ENCODE data around the gene BANP.

Gene BANP

DNA sequence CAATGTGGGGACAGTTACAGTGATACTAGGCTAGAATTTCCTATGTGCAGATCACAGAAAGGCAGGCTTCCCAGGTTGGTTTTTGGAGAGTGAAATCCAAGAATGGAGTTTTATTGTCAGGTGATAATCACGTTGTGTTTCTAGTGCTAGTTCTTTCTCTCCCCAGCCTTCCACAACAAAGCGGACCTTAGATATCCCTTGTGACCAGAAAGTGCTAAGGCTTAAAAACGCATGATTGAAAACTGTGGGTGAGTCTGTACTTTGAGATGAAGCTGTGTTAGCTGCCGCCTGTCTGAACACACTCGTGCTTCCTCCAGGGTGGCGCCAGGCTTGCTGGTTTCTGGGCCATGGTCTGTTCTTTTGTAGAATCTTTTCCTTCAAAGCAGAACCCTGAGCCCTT lies 52.1 kb downstream of the BANP start:
- H3K36me3 Mint-ChIP-seq (ENCODE audit: low read depth) = peaks cover 43% of the 10 kb centered on the region
- H3K9me3 Mint-ChIP-seq = no peaks in the 10 kb centered on the region
- H3K27me3 Mint-ChIP-seq (ENCODE audit: low read depth) = no peaks in the 10 kb centered on the region
- H3K4me3 Mint-ChIP-seq = no peak overlapping the region
- TF ChIP-seq CTCF (IDR thresholded peaks at IDR 0.05; ENCODE audit: unreplicated experiment in 3 of 3) = no peak
- peaks cover 13% of the 10 kb centered on the region for H3K4me1 Mint-ChIP-seq
- no peak overlapping the region for H3K27ac Mint-ChIP-seq

- Mint-ChIP-seq H3K27me3 (ENCODE audit: low read depth) (no peaks in the 10 kb centered on the region), H3K36me3 (ENCODE audit: low read depth) (peaks cover 44% of the 10 kb centered on the region), H3K4me1 (peaks cover 14% of the 10 kb centered on the region), H3K27ac (no peak overlapping the region), H3K9me3 (no peaks in the 10 kb centered on the region), H3K4me3 (no peak overlapping the region)
- no peak for TF ChIP-seq CTCF (IDR thresholded peaks at IDR 0.05; ENCODE audit: unreplicated experiment in 3 of 3)
These were observed 52.5 kb downstream of the BANP start for GRCh38 chr16:88003736-88004135.

GRCh38 chr16:88004391-88004790 lies 53.2 kb downstream of the BANP start:
- Mint-ChIP-seq H3K36me3 (ENCODE audit: low read depth) (peaks cover 50% of the 10 kb centered on the region), H3K4me3 (no peak overlapping the region), H3K9me3 (no peaks in the 10 kb centered on the region), H3K27ac (peak overlapping the region in 1 of 3 experiments; percentile 46), H3K27me3 (ENCODE audit: low read depth) (no peaks in the 10 kb centered on the region), H3K4me1 (peaks cover 19% of the 10 kb centered on the region)
- no peak for TF ChIP-seq CTCF (IDR thresholded peaks at IDR 0.05; ENCODE audit: unreplicated experiment in 3 of 3)

DNA sequence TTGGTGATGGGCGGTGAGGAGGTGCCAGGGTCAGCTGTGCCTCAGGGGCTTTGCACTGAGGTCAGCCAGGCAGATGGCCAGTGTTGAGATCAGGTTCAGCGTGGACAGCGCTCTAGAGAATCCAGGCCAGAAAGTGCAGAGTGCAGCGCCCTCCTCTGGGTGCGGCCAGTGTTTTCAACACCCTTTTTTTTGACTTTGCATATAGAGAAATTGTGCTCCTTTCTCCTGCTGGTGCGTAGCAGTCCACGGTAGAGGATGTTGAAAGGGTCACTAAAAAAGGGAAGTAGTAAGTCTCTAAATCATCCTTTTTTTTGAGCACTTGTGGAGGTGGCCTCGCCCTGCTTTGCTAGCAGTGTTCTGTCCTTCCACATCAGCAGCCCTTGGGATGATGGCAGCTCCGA lies 53.9 kb downstream of the BANP start:
- H3K36me3 Mint-ChIP-seq (ENCODE audit: low read depth) = peaks cover 58% of the 10 kb centered on the region
- H3K9me3 Mint-ChIP-seq = no peaks in the 10 kb centered on the region
- peak overlapping the region in 1 of 3 experiments; percentile 46 for H3K27ac Mint-ChIP-seq
- no peaks in the 10 kb centered on the region for H3K27me3 Mint-ChIP-seq (ENCODE audit: low read depth)
- no peak overlapping the region for H3K4me3 Mint-ChIP-seq
- peak in 2 of 3 experiments; percentile 17 to 42 for TF ChIP-seq CTCF (IDR thresholded peaks at IDR 0.05; ENCODE audit: unreplicated experiment in 3 of 3)
- peaks cover 25% of the 10 kb centered on the region for H3K4me1 Mint-ChIP-seq

DNA sequence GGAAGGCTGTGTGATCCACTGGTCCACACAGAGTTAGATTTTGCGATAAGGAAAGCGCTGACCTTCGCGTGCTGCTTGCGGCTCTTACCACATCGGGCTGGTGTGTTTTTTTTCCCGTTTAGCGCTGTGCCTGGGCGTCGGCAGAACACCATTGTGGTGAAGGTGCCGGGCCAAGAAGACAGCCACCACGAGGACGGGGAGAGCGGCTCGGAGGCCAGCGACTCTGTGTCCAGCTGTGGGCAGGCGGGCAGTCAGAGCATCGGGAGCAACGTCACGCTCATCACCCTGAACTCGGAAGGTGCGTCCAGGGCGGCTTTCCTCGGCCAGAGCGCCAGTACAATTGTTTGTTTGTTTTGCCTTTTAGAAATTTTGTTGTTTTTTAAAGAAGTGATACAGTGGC lies 54.7 kb downstream of the BANP start:
- H3K4me1 Mint-ChIP-seq = peaks cover 30% of the 10 kb centered on the region
- TF ChIP-seq CTCF (IDR thresholded peaks at IDR 0.05; ENCODE audit: unreplicated experiment in 3 of 3) = no peak
- no peaks in the 10 kb centered on the region for H3K27me3 Mint-ChIP-seq (ENCODE audit: low read depth)
- peaks cover 64% of the 10 kb centered on the region for H3K36me3 Mint-ChIP-seq (ENCODE audit: low read depth)
- H3K4me3 Mint-ChIP-seq = no peak overlapping the region
- no peaks in the 10 kb centered on the region for H3K9me3 Mint-ChIP-seq
- H3K27ac Mint-ChIP-seq = no peak overlapping the region

DNA sequence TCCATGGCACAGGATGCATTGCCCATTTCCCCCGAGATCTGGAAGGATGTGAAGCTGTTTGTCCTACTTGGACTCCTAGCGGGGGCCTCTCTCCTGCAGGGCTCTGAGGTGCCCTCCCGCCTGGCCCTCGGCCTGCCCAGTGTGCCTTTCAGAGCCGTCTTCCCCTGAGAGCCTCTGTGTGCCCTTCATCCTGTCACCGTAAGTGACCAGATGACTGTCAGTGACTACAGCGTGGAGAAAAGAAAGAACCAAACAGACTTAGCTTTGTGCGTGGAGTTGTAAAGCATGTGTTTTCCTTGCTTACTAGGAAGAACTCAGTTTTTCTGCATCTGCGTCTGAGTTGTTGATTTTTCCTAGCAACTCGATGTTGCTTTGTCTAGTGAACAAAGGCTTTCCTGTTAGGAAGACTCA lies 56.1 kb downstream of the BANP start:
- Mint-ChIP-seq H3K9me3 (no peaks in the 10 kb centered on the region), H3K36me3 (ENCODE audit: low read depth) (peaks cover 61% of the 10 kb centered on the region), H3K27ac (peak overlapping the region in 2 of 3 experiments; percentile 16 to 58)

More for the DNA sequence above, 56.1 kb downstream of the BANP start:
- TF ChIP-seq CTCF (IDR thresholded peaks at IDR 0.05; ENCODE audit: unreplicated experiment in 3 of 3) = no peak
- H3K27me3 Mint-ChIP-seq (ENCODE audit: low read depth) = no peaks in the 10 kb centered on the region
- H3K4me1 Mint-ChIP-seq = peaks cover 30% of the 10 kb centered on the region
- no peak overlapping the region for H3K4me3 Mint-ChIP-seq

Measured in nephron (organoid).